Hematopoietic multipotent progenitor cell treated with erythropoietin and hydrocortisone succinate and interleukin-3 and kit ligand, for 17 days (in vitro differentiated cells): ENCODE measurements around the gene WSCD2.

ENCODE experiments used
- DNase-seq: peaks from one replicate; pipeline ENCODE4 v3.0.0-alpha.2; 2015; ENCODE audit warnings: low spot score

Gene WSCD2

GRCh38 chr12:108109504-108109903 lies 19.6 kb upstream of the WSCD2 start:
- DNase-seq: no peak

GRCh38 chr12:108109954-108110353 lies 19.1 kb upstream of the WSCD2 start:
- DNase-seq: no peak

GRCh38 chr12:108110844-108111243 lies 18.2 kb upstream of the WSCD2 start:
- no peak for DNase-seq

GRCh38 chr12:108112832-108113556 lies 16.1 kb upstream of the WSCD2 start:
- no peak for DNase-seq

- DNase-seq: no peak
Observed at GRCh38 chr12:108115123-108116121, 13.7 kb upstream of the WSCD2 start.

- DNase-seq: no peak
Observed at GRCh38 chr12:108116254-108116653, 12.8 kb upstream of the WSCD2 start.

- DNase-seq: no peak
Observed at GRCh38 chr12:108116699-108117098, 12.4 kb upstream of the WSCD2 start.

GRCh38 chr12:108117163-108117849 lies 11.8 kb upstream of the WSCD2 start:
- peak; percentile 21 for DNase-seq

- no peak for DNase-seq
Observed at GRCh38 chr12:108117902-108118301, 11.2 kb upstream of the WSCD2 start.

- DNase-seq: peak; percentile 80
Observed at GRCh38 chr12:108119126-108119973, 9.7 kb upstream of the WSCD2 start.

GRCh38 chr12:108119974-108120862 lies 8.9 kb upstream of the WSCD2 start:
- no peak for DNase-seq

- no peak for DNase-seq
Observed at GRCh38 chr12:108120863-108121165, 8.3 kb upstream of the WSCD2 start.

GRCh38 chr12:108121320-108121719 lies 7.8 kb upstream of the WSCD2 start:
- no peak for DNase-seq

- DNase-seq: no peak
Observed at GRCh38 chr12:108121728-108122471, 7.2 kb upstream of the WSCD2 start.

- DNase-seq: no peak
Observed at GRCh38 chr12:108122644-108123043, 6.4 kb upstream of the WSCD2 start.

GRCh38 chr12:108123402-108123801 lies 5.7 kb upstream of the WSCD2 start:
- no peak for DNase-seq

- DNase-seq: no peak
Observed at GRCh38 chr12:108125073-108125472, 4.0 kb upstream of the WSCD2 start.

- no peak for DNase-seq
Observed at GRCh38 chr12:108126212-108126611, 2.9 kb upstream of the WSCD2 start.

- DNase-seq: no peak
Observed at GRCh38 chr12:108126990-108127501, 2.0 kb upstream of the WSCD2 start.

GRCh38 chr12:108127654-108128053 lies 1.4 kb upstream of the WSCD2 start:
- DNase-seq: no peak
